ENCODE data around the gene HPN.

HPN gene

DNA sequence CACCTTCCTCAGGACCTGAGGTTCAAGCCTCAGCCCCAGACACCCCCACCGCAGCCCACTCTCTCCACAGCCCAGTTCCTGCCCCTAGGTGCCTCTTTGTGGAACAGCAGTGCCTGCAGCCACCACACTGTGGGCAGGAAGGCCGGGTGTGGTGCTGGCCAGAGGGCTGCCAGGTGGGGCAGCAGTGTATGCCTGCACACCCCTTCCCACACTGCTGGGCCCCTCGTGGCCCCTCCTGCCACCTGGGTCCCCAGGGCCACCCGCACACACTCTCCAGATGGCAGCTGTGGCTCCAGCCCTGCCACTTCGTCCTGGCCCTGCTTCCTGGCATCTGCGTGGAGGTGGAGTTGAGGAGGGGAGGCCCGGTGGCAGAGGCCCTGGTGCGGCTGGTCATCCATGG, 35.1 kb downstream of the HPN start:
- TF ChIP-seq, protein P1, sequence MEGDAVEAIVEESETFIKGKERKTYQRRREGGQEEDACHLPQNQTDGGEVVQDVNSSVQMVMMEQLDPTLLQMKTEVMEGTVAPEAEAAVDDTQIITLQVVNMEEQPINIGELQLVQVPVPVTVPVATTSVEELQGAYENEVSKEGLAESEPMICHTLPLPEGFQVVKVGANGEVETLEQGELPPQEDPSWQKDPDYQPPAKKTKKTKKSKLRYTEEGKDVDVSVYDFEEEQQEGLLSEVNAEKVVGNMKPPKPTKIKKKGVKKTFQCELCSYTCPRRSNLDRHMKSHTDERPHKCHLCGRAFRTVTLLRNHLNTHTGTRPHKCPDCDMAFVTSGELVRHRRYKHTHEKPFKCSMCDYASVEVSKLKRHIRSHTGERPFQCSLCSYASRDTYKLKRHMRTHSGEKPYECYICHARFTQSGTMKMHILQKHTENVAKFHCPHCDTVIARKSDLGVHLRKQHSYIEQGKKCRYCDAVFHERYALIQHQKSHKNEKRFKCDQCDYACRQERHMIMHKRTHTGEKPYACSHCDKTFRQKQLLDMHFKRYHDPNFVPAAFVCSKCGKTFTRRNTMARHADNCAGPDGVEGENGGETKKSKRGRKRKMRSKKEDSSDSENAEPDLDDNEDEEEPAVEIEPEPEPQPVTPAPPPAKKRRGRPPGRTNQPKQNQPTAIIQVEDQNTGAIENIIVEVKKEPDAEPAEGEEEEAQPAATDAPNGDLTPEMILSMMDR (IDR thresholded peaks at IDR 0.05; ENCODE audit: low read depth, low read length): no peak
- in situ Hi-C loops (cut with HindIII; ENCODE audit: low sequenced_read_pairs): no loop called here
- no peak for DNase-seq (ENCODE audit: low read depth, low spot score)
- H3K4me3 ChIP-seq (ENCODE audit: low read depth, low read length): no peak overlapping the region

DNA sequence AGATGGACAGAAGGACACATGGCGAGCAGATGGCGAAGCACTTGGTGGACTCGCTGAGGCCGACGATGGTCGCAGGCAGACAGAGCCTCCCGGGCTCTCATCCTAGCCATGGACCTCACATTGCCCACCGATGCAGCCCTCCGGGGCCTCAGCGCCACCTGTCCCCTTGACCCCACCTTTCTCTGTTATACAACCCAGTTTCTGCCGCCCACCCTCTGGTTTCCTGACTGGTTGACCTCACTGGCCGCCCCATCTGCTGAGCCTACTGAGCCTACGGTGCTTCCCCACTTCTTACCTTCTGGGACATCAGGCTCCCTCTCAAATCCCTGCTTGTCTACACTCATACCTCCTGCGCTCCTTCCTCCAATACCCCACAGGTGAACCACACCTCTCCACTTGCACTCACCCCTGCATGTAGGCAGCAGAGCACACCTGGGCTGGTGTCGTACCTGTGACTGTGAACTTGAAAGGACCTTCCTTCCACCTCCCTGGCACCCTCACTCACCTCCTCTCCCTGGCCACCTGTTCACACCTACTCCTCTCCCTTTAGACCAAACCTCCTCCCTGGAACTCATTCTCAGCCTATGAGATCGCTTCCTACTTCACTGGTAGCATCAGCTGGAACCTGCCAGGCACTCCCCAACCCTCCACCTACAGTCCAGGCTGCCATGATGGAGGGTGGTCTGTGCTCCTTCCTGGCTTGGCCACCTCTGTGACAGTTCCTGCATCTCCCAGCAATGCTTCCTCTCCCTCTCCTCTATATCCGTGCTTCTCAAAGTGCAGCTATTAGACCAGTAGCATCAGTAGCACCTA, 36.1 kb downstream of the HPN start:
- no peak for DNase-seq (ENCODE audit: low read depth, low spot score)
- H3K4me3 ChIP-seq (ENCODE audit: low read depth, low read length): no peak overlapping the region
- in situ Hi-C loops (cut with HindIII; ENCODE audit: low sequenced_read_pairs): no loop called here
- TF ChIP-seq, protein P1 (IDR thresholded peaks at IDR 0.05; ENCODE audit: low read depth, low read length): no peak

DNA sequence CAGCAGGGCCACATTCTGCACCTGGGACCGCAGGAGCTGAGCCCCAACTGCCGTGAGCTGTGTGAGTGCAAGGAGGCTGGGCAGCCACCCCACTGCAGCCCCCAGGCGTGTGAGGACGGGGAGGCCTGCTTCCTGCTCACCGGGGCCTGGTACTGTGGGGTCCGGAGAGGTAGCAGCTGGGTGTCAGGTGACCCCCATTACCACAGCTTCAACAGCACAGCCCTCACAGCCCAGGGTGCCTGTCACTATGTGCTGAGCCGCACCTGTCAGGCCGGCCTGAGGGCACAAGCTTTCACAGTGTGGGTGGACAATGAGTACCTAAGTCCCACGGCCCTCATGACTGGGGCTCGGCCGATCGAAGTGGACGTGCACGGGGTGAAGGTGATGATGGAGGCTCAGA, 38.3 kb downstream of the HPN start:
- in situ Hi-C loops (cut with HindIII; ENCODE audit: low sequenced_read_pairs): no loop called here
- no peak for DNase-seq (ENCODE audit: low read depth, low spot score)
- H3K4me3 ChIP-seq (ENCODE audit: low read depth, low read length): no peak overlapping the region
- TF ChIP-seq, protein P1 (IDR thresholded peaks at IDR 0.05; ENCODE audit: low read depth, low read length): no peak

DNA sequence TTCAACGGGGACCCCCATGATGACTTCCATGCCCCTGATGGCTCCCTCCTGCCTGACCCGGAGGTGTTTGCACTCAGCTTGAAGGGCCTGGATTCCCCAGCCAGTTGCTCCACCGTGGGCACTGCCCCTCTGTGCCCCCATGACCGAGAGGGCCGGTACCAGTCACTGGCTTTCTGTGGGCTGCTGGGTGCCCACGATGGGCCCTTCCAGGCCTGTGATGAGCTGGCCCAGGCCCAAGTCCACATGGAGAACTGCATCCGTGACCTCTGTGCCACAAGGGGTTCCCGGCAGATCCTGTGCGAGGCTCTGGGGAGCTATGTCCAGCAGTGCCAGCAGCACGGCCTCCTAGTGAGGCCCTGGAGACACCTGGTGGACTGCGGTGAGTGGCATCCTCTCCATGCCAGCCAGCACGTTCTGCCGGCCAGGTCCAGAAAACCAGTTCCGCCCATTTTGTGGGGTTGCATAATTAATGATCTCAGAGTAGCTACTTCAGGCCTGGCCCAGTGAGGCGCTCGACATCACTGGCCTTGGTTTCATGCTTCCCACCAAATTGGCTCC, 39.2 kb downstream of the HPN start:
- no peak for DNase-seq (ENCODE audit: low read depth, low spot score)
- TF ChIP-seq, protein P1 (IDR thresholded peaks at IDR 0.05; ENCODE audit: low read depth, low read length): no peak
- H3K4me3 ChIP-seq (ENCODE audit: low read depth, low read length): no peak overlapping the region
- in situ Hi-C loops (cut with HindIII; ENCODE audit: low sequenced_read_pairs): no loop called here

DNA sequence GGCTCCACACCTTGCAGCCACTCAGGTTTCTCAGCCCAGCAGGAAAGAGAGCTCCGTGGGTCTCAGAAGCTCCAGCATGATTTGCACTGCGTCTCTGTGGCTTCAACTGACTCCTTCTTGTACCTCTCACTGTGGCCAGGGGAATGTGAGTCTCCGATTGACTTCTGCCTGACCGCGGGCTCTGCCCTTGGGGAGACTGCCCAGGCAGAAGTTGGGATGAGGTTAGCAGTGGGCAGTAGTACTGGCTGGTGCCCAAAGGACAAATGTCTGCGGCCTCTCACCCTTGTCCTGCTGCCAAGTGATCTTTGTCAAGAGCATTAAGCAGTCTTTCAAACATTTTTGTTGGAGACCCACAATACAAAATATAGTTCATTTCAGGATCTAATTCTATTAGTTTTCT, 39.7 kb downstream of the HPN start:
- in situ Hi-C loops (cut with HindIII; ENCODE audit: low sequenced_read_pairs): no loop called here
- DNase-seq (ENCODE audit: low read depth, low spot score): no peak
- H3K4me3 ChIP-seq (ENCODE audit: low read depth, low read length): no peak overlapping the region
- TF ChIP-seq, protein P1 (IDR thresholded peaks at IDR 0.05; ENCODE audit: low read depth, low read length): no peak

DNA sequence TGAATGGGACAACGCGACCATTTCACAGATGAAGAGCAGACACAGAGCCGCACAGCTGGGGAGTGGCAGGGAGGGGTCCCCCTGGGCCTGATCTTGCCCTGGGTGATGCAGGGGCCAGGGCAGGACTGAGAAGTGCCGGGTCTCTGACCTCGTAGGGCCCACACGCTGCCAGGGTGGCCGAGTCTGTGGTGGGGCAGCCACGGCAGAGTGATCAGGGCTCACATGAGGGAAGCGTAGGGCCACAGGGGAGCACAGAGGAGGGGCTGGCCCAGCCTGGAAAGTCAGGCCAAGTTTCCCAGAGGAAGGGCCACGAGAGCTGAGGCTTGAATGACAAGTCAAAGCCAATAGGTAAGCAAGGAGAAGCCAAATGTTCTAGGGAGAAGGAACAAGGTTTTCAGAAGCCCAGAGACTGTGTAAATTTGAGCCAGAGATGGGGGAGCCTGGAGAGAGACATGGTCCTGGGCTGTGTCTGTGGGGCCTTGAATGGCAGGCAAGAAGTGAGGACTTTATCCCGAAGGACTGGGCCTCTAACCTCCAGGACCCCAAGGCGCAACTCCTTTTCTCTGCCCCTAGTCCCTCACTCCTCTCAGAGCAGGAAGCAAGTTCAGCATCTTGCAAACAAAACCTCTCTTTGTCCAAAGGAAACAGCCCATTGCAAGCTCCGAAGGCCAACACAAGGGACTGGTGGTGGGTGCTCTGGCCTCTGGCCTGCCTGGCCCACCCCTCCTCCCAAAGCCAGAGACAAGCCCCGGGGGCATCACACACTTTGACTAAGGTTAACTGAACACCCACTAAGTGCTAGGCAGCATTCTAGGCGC, 42.4 kb downstream of the HPN start:
- no peak for DNase-seq (ENCODE audit: low read depth, low spot score)
- no peak overlapping the region for H3K4me3 ChIP-seq (ENCODE audit: low read depth, low read length)
- TF ChIP-seq, protein P1 (IDR thresholded peaks at IDR 0.05; ENCODE audit: low read depth, low read length): no peak
- in situ Hi-C loops (cut with HindIII; ENCODE audit: low sequenced_read_pairs): no loop called here
